ENCODE data around the gene HSPA12A.
"Not testable (repeated sequence)": the region's sequence is repeated elsewhere in the genome, so short reads cannot be mapped to it uniquely, and the experiment has no call there.

HSPA12A gene

GRCh38 chr10:116720668-116721546 lies 21.5 kb downstream of the HSPA12A start:
- Mint-ChIP-seq H3K4me3 (no peak overlapping the region), H3K9me3 (no peaks in the 10 kb centered on the region), H3K27me3 (ENCODE audit: low read depth) (peaks cover 42% of the 10 kb centered on the region), H3K36me3 (ENCODE audit: low read depth) (no peaks in the 10 kb centered on the region), H3K4me1 (ENCODE audit: low read depth) (peaks cover 12% of the 10 kb centered on the region), H3K27ac (no peak overlapping the region)

GRCh38 chr10:116720241-116720643 lies 22.1 kb downstream of the HSPA12A start:
- Mint-ChIP-seq H3K27me3 (ENCODE audit: low read depth) (peaks cover 37% of the 10 kb centered on the region), H3K4me1 (ENCODE audit: low read depth) (peaks cover 12% of the 10 kb centered on the region), H3K9me3 (no peaks in the 10 kb centered on the region), H3K36me3 (ENCODE audit: low read depth) (no peaks in the 10 kb centered on the region), H3K4me3 (no peak overlapping the region), H3K27ac (no peak overlapping the region)

GRCh38 chr10:116719804-116720203 lies 22.6 kb downstream of the HSPA12A start:
- H3K27ac Mint-ChIP-seq, result no peak overlapping the region
- H3K27me3 Mint-ChIP-seq (ENCODE audit: low read depth), result peaks cover 37% of the 10 kb centered on the region
- H3K4me1 Mint-ChIP-seq (ENCODE audit: low read depth), result peaks cover 12% of the 10 kb centered on the region
- H3K9me3 Mint-ChIP-seq, result no peaks in the 10 kb centered on the region
- H3K4me3 Mint-ChIP-seq, result no peak overlapping the region
- no peaks in the 10 kb centered on the region for H3K36me3 Mint-ChIP-seq (ENCODE audit: low read depth)

GRCh38 chr10:116718058-116718457 lies 24.3 kb downstream of the HSPA12A start:
- H3K27ac Mint-ChIP-seq, result no peak overlapping the region
- H3K4me1 Mint-ChIP-seq (ENCODE audit: low read depth), result no peaks in the 10 kb centered on the region
- no peaks in the 10 kb centered on the region for H3K9me3 Mint-ChIP-seq
- H3K36me3 Mint-ChIP-seq (ENCODE audit: low read depth), result no peaks in the 10 kb centered on the region
- H3K4me3 Mint-ChIP-seq, result no peak overlapping the region
- peaks cover 37% of the 10 kb centered on the region for H3K27me3 Mint-ChIP-seq (ENCODE audit: low read depth)

- peaks cover 24% of the 10 kb centered on the region for H3K27me3 Mint-ChIP-seq (ENCODE audit: low read depth)
- H3K4me3 Mint-ChIP-seq, result no peak overlapping the region
- no peaks in the 10 kb centered on the region for H3K9me3 Mint-ChIP-seq
- no peak overlapping the region for H3K27ac Mint-ChIP-seq
- no peaks in the 10 kb centered on the region for H3K4me1 Mint-ChIP-seq (ENCODE audit: low read depth)
- H3K36me3 Mint-ChIP-seq (ENCODE audit: low read depth), result no peaks in the 10 kb centered on the region
Observed at GRCh38 chr10:116716381-116716780, 26.0 kb downstream of the HSPA12A start.

- Mint-ChIP-seq H3K27ac (no peak overlapping the region), H3K27me3 (ENCODE audit: low read depth) (peaks cover 25% of the 10 kb centered on the region), H3K9me3 (no peaks in the 10 kb centered on the region), H3K36me3 (ENCODE audit: low read depth) (no peaks in the 10 kb centered on the region), H3K4me3 (no peak overlapping the region), H3K4me1 (ENCODE audit: low read depth) (no peaks in the 10 kb centered on the region)
Observed at GRCh38 chr10:116715839-116716377, 26.5 kb downstream of the HSPA12A start.

- Mint-ChIP-seq H3K27me3 (ENCODE audit: low read depth) (peaks cover 26% of the 10 kb centered on the region), H3K36me3 (ENCODE audit: low read depth) (no peaks in the 10 kb centered on the region), H3K4me3 (no peak overlapping the region), H3K4me1 (ENCODE audit: low read depth) (no peaks in the 10 kb centered on the region), H3K9me3 (no peaks in the 10 kb centered on the region), H3K27ac (no peak overlapping the region)
Observed at GRCh38 chr10:116715341-116715740, 27.0 kb downstream of the HSPA12A start.

GRCh38 chr10:116713846-116714245 lies 28.5 kb downstream of the HSPA12A start:
- H3K27me3 Mint-ChIP-seq (ENCODE audit: low read depth), result peaks cover 26% of the 10 kb centered on the region
- H3K9me3 Mint-ChIP-seq, result no peaks in the 10 kb centered on the region
- no peak overlapping the region for H3K27ac Mint-ChIP-seq
- H3K4me3 Mint-ChIP-seq, result no peak overlapping the region
- H3K36me3 Mint-ChIP-seq (ENCODE audit: low read depth), result no peaks in the 10 kb centered on the region
- H3K4me1 Mint-ChIP-seq (ENCODE audit: low read depth), result no peaks in the 10 kb centered on the region

GRCh38 chr10:116712989-116713543 lies 29.3 kb downstream of the HSPA12A start:
- peaks cover 26% of the 10 kb centered on the region for H3K27me3 Mint-ChIP-seq (ENCODE audit: low read depth)
- H3K4me3 Mint-ChIP-seq, result no peak overlapping the region
- no peaks in the 10 kb centered on the region for H3K9me3 Mint-ChIP-seq
- H3K27ac Mint-ChIP-seq, result no peak overlapping the region
- no peaks in the 10 kb centered on the region for H3K36me3 Mint-ChIP-seq (ENCODE audit: low read depth)
- no peaks in the 10 kb centered on the region for H3K4me1 Mint-ChIP-seq (ENCODE audit: low read depth)

GRCh38 chr10:116712519-116712918 lies 29.8 kb downstream of the HSPA12A start:
- Mint-ChIP-seq H3K4me3 (no peak overlapping the region), H3K27me3 (ENCODE audit: low read depth) (peaks cover 26% of the 10 kb centered on the region)

GRCh38 chr10:116711803-116712202 lies 30.6 kb downstream of the HSPA12A start:
- H3K27me3 Mint-ChIP-seq (ENCODE audit: low read depth), result peaks cover 26% of the 10 kb centered on the region
- H3K27ac Mint-ChIP-seq; H3K9me3 Mint-ChIP-seq; H3K4me1 Mint-ChIP-seq (ENCODE audit: low read depth); H3K4me3 Mint-ChIP-seq; H3K36me3 Mint-ChIP-seq (ENCODE audit: low read depth): not testable (repeated sequence)

More at GRCh38 chr10:116712519-116712918, 29.8 kb downstream of the HSPA12A start:
- no peak overlapping the region for H3K27ac Mint-ChIP-seq
- no peaks in the 10 kb centered on the region for H3K9me3 Mint-ChIP-seq
- no peaks in the 10 kb centered on the region for H3K4me1 Mint-ChIP-seq (ENCODE audit: low read depth)
- no peaks in the 10 kb centered on the region for H3K36me3 Mint-ChIP-seq (ENCODE audit: low read depth)

GRCh38 chr10:116710076-116710475 lies 32.3 kb downstream of the HSPA12A start:
- Mint-ChIP-seq H3K36me3 (ENCODE audit: low read depth) (no peaks in the 10 kb centered on the region), H3K27ac (no peak overlapping the region), H3K4me1 (ENCODE audit: low read depth) (no peaks in the 10 kb centered on the region), H3K27me3 (ENCODE audit: low read depth) (peaks cover 22% of the 10 kb centered on the region), H3K9me3 (no peaks in the 10 kb centered on the region), H3K4me3 (no peak overlapping the region)

GRCh38 chr10:116708877-116709276 lies 33.5 kb downstream of the HSPA12A start:
- H3K9me3 Mint-ChIP-seq, result no peaks in the 10 kb centered on the region
- H3K4me3 Mint-ChIP-seq, result no peak overlapping the region
- H3K4me1 Mint-ChIP-seq (ENCODE audit: low read depth), result no peaks in the 10 kb centered on the region
- peaks cover 12% of the 10 kb centered on the region for H3K27me3 Mint-ChIP-seq (ENCODE audit: low read depth)
- no peaks in the 10 kb centered on the region for H3K36me3 Mint-ChIP-seq (ENCODE audit: low read depth)
- no peak overlapping the region for H3K27ac Mint-ChIP-seq

- Mint-ChIP-seq H3K27ac (no peak overlapping the region), H3K4me1 (ENCODE audit: low read depth) (no peaks in the 10 kb centered on the region), H3K4me3 (no peak overlapping the region), H3K27me3 (ENCODE audit: low read depth) (peaks cover 8% of the 10 kb centered on the region), H3K36me3 (ENCODE audit: low read depth) (no peaks in the 10 kb centered on the region), H3K9me3 (no peaks in the 10 kb centered on the region)
Observed at GRCh38 chr10:116708391-116708821, 34.0 kb downstream of the HSPA12A start.

GRCh38 chr10:116707981-116708380 lies 34.4 kb downstream of the HSPA12A start:
- Mint-ChIP-seq H3K36me3 (ENCODE audit: low read depth) (no peaks in the 10 kb centered on the region), H3K9me3 (no peaks in the 10 kb centered on the region), H3K4me1 (ENCODE audit: low read depth) (no peaks in the 10 kb centered on the region), H3K27me3 (ENCODE audit: low read depth) (peaks cover 7% of the 10 kb centered on the region), H3K4me3 (no peak overlapping the region), H3K27ac (no peak overlapping the region)
